Suprapubic skin (tissue), 3 donors: ENCODE results near the gene RGS6.

Experiments
- CTCF ChIP-seq, 2 donors: fragments of 200-600 bp in 1 of 2; fragments of 450-650 bp in 1 of 2; sonication (generic) in 1 of 2; IDR thresholded peaks; one replicate each; pipeline ENCODE4 v1.5.1; 2016 to 2019; ENCODE audit warnings: antibody characterized with exemption in 2 of 2, mild to moderate bottlenecking in 1 of 2, moderate library complexity in 1 of 2
- EP300 ChIP-seq: sonication (generic); formaldehyde crosslinking; IDR thresholded peaks from one replicate; pipeline ENCODE4 v1.6.1; 2017; ENCODE audit warnings: antibody characterized with exemption
- POLR2A ChIP-seq, 2 donors: fragments of 450-650 bp; IDR thresholded peaks; one replicate each; pipeline ENCODE4 v1.6.1; 2017; ENCODE audit warnings: antibody characterized with exemption in 2 of 2, mild to moderate bottlenecking in 2 of 2, moderate library complexity in 2 of 2

- no peak for TF ChIP-seq CTCF (IDR thresholded peaks at IDR 0.05)
- no peak for TF ChIP-seq POLR2A (IDR thresholded peaks at IDR 0.05)
- TF ChIP-seq EP300: no peak
Observed at GRCh38 chr14:72605921-72606220, 673.6 kb downstream of the RGS6 start.
